CD4-positive, alpha-beta memory T cell (primary cell): ENCODE results near the gene ALDH3A2. TPM values are rescaled to one million over a fixed set of nuclear protein-coding genes. Genes with fewer than 3 reads are reported as not detected.

Experiments used
- CTCF ChIA-PET: fragments of 350-600 bp; sonication (Branson Sonifier 250); formaldehyde crosslinking; loops from one replicate; lab custom pipeline; 2021; ENCODE audit warnings: inconsistent platforms; ENCODE audit not compliant: partially characterized antibody; lab: Charles Lee
- POLR2A ChIA-PET: fragments of 350-600 bp; sonication (Branson Sonifier 250); formaldehyde crosslinking; loops from one replicate; lab custom pipeline; 2021; ENCODE audit not compliant: partially characterized antibody; lab: Charles Lee
- DNase-seq, 5 donors: peaks; one replicate each; pipeline versions ENCODE4 v3.0.0 to v3.0.0-alpha.2; 2020 to 2022; ENCODE audit warnings: mixed read lengths in 1 of 5
- H3K27ac ChIP-seq: one replicate; pipeline ENCODE4 v1.7.0; 2013; ENCODE audit warnings: low read depth, low read length
- H3K27me3 ChIP-seq: 2 replicates; pipeline ENCODE4 v1.7.0; 2013; ENCODE audit warnings: mild to moderate bottlenecking, low read length, moderate library complexity; ENCODE audit not compliant: insufficient read depth
- H3K36me3 ChIP-seq: 2 replicates; pipeline ENCODE4 v1.7.0; 2013; ENCODE audit warnings: mild to moderate bottlenecking, low read length, moderate library complexity; ENCODE audit not compliant: insufficient read depth
- H3K4me1 ChIP-seq: 2 replicates; pipeline ENCODE4 v1.7.0; 2013; ENCODE audit warnings: mild to moderate bottlenecking, low read length, moderate library complexity; ENCODE audit not compliant: insufficient read depth
- H3K4me3 ChIP-seq, 2 donors: one replicate each; pipeline ENCODE4 v1.7.0; 2013; ENCODE audit warnings: low read length in 2 of 2, mild to moderate bottlenecking in 1 of 2
- H3K9me3 ChIP-seq, 2 donors: one replicate each; pipeline ENCODE4 v1.7.0; 2013; ENCODE audit warnings: low read length in 2 of 2, control low read depth in 1 of 2; ENCODE audit not compliant: control insufficient read depth in 1 of 2
- H3K27ac Mint-ChIP-seq, 7 donors: one replicate each; pipeline ENCODE4 v1.8.0; 2020 to 2021; ENCODE audit warnings: mixed read lengths in 7 of 7, mild to moderate bottlenecking in 6 of 7, inconsistent platforms in 3 of 7, moderate library complexity in 3 of 7
- H3K27me3 Mint-ChIP-seq, 2 donors: one replicate each; pipeline ENCODE4 v1.8.0; 2020 to 2021; ENCODE audit warnings: mixed read lengths in 2 of 2
- H3K36me3 Mint-ChIP-seq, 2 donors: one replicate each; pipeline ENCODE4 v1.8.0; 2020 to 2021; ENCODE audit warnings: mixed read lengths in 2 of 2, inconsistent platforms in 1 of 2, mild to moderate bottlenecking in 1 of 2
- H3K4me1 Mint-ChIP-seq, 4 donors: one replicate each; pipeline ENCODE4 v1.8.0; 2020 to 2021; ENCODE audit warnings: mixed read lengths in 4 of 4, mild to moderate bottlenecking in 1 of 4
- H3K4me3 Mint-ChIP-seq, 8 donors: one replicate each; pipeline ENCODE4 v1.8.0; 2020 to 2021; ENCODE audit warnings: mixed read lengths in 8 of 8, mild to moderate bottlenecking in 7 of 8, moderate library complexity in 6 of 8, inconsistent platforms in 3 of 8
- H3K9me3 Mint-ChIP-seq, 8 donors: one replicate each; pipeline ENCODE4 v1.8.0; 2020 to 2021; ENCODE audit warnings: mixed read lengths in 8 of 8, mild to moderate bottlenecking in 5 of 8, inconsistent platforms in 3 of 8, moderate library complexity in 1 of 8
- intact Hi-C: fragments of 100-400 bp; cut with micrococcal nuclease; formaldehyde crosslinking; loops from one replicate; pipeline ENCODE4 v1.15.1; 2023
- polyA plus RNA-seq, 2 donors: library from polyadenylated mRNA; unstranded; fragments of 300-500 nt; fragmentation: Illumina TruSeq; gene quantifications; one replicate each; pipeline ENCODE4 v1.2.3, GENCODE V29; 2021
- total RNA-seq, 2 experiments: library from RNA; stranded (reverse); gene quantifications; one replicate each; pipeline ENCODE4 v1.2.3, GENCODE V29; 2021

ALDH3A2 gene
- total and polyA plus RNA-seq, 4 experiments from 2014 or later = 19.7 to 52.5 (median 35.0) TPM

DNA sequence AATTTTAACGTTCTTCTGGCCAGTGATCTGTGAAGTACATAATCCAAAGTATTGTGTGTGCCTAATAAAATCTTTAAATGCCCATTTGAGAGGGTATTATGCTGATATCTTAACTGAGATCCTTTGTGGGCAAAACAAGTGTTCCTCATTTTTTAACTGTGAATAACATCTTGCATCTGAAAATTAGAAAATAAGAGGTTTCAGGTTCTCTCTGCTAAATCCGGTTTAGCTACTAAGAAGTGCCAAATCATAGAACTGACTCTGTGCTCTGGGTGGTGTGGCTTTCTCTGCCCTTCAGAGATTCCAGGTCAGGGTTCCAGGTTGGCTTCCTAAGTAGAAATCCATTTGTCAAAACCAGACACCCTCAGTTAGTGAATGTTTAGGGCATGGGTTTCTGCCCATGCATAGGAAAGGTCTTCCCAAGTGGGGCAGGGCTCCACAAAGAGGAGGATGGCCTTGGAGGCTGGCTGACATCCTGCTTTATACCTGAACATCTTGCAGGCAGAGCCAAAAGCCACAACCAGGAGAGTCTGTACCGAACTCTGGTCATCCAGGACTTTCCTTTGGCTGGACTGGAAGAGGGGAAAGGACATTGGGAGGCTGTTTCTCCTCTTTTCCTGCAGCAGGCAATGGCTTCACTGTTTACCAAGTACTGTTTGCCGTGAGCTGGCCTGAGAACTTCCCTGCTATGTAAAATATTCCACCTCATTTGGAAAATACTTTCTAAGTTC is 8.5 kb downstream of the ALDH3A2 start:
- POLR2A ChIA-PET = interaction anchor here (1.1 kb wide), 1 partner anchor 8 kb away, joined by 4 read pairs; the partner anchor contains the start of gene ALDH3A2

DNA sequence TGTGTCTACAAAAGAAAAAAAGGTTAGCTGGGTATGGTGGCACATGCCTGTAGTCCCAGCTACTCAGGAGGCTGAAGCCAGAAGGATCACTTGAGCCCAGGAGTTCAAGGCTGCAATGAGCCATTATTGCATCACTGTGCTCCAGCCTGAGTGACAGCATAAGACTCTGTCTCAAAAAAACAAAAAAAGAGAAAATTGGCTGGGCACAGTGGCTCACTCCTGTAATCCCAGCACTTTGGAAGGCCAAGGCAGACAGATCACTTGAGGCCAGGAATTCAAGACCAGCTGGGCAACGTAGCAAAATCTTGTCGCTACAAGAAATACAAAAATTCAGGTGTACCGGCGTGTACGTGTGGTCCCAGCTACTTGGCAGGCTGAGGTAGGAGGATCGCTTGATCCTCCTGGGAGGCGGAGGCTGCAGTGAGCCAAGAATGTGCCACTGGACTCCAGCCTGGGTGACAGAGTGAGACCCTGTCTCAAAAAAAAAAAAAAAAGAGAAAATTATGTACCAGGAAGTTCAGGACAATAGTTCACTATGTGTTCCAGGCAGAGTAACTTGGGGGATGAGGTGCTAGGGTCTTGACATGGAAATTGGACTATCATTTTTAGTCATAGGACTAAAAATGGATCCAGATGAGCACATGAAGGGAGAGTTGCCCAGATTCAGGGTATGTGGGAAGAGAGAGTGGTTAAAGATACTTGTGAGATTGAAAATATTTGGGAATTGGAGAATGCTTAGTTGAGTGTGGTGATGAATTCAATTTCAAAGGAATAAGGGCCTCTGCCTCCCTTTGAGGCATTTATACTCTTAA is 11.0 kb downstream of the ALDH3A2 start:
- intact Hi-C loops = no loop called here
- ChIA-PET CTCF (no interaction called here), POLR2A (interaction anchor here (3.4 kb wide), 1 partner anchor 11 kb away, joined by 13 read pairs; the partner anchor contains the start of gene ALDH3A2)
- H3K36me3 ChIP-seq = peaks cover 32% of the 10 kb centered on the region
- H3K4me1 ChIP-seq = no peaks in the 10 kb centered on the region
- Mint-ChIP-seq H3K9me3 (no peaks in the 10 kb centered on the region), H3K27ac (no peak overlapping the region), H3K27me3 (no peaks in the 10 kb centered on the region), H3K4me3 (no peak overlapping the region), H3K36me3 (peaks cover 61 to 65% of the 10 kb centered on the region in 2 donors), H3K4me1 (peaks cover 0 to 10% (median 1%) of the 10 kb centered on the region in 4 donors)
- DNase-seq = no peak
- H3K9me3 ChIP-seq = no peaks in the 10 kb centered on the region
- no peak overlapping the region for H3K4me3 ChIP-seq
- no peak overlapping the region for H3K27ac ChIP-seq
- H3K27me3 ChIP-seq = no peaks in the 10 kb centered on the region

More for the DNA sequence above, 8.5 kb downstream of the ALDH3A2 start:
- intact Hi-C loops = no loop called here
- CTCF ChIA-PET = interaction anchor here (3.2 kb wide), 2 partner anchors 10 to 88 kb away, joined by 11 to 22 read pairs; partner anchors contain the start of gene ALDH3A2
- Histone ChIP-seq H3K4me3 (no peak overlapping the region), H3K9me3 (no peaks in the 10 kb centered on the region), H3K27me3 (no peaks in the 10 kb centered on the region), H3K36me3 (peaks cover 24% of the 10 kb centered on the region), H3K27ac (no peak overlapping the region), H3K4me1 (no peaks in the 10 kb centered on the region)
- H3K9me3 Mint-ChIP-seq = no peaks in the 10 kb centered on the region
- H3K4me1 Mint-ChIP-seq = peaks cover 0 to 11% (median 1%) of the 10 kb centered on the region in 4 donors
- peaks cover 58 to 60% of the 10 kb centered on the region in 2 donors for H3K36me3 Mint-ChIP-seq
- H3K27ac Mint-ChIP-seq = no peak overlapping the region
- no peak for DNase-seq
- no peaks in the 10 kb centered on the region for H3K27me3 Mint-ChIP-seq
- H3K4me3 Mint-ChIP-seq = no peak overlapping the region

DNA sequence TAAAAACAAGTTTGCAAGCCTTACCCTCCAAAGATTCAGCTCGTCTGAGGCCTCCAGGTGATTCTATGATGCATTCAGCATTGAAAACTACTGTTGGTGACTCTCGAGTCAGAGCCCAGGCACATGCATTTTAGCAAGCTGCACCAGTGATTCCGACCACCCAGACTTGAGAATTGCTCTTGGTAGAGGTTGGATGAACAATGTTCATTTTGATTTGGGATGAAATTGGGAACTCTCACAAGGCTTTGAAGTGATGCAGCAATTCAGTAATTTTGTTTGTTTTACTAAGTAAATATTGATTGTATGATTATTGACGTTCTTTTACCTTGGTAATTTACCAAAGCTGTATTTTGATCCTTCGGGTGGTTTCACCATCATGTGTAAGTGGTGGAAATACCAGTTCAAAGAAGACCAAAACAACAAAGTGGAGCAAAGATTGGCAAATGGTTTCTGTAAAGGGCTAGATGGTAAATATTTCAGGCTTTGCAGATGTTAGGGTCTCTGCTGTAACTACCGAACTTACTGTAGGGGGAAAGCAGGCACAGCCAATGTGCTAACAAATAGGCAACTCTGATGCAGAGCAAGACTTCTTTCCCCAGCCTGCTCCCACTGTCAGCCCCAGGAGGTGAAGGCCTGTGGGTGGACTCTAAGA is 11.8 kb downstream of the ALDH3A2 start:
- intact Hi-C loops = no loop called here
- ChIA-PET CTCF (no interaction called here), POLR2A (interaction anchor here (3.4 kb wide), 1 partner anchor 12 kb away, joined by 13 read pairs; the partner anchor contains the start of gene ALDH3A2)

DNA sequence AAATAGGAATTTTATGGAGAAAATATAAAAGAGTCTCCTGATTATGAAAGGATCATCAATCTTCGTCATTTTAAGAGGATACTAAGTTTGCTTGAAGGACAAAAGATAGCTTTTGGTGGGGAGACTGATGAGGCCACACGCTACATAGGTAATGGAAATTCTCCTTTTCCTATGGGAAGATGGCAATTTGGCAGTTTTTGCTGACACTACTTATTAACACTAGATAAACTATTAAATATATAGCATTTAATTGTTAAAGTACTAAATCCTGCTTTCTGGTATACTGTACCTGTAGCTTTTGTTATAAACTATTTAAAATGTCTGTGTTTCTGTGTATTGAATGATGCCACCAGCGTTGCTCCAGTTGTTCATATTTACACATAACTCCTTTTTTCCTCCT is 12.6 kb downstream of the ALDH3A2 start:
- Histone ChIP-seq H3K27ac (no peak overlapping the region), H3K4me1 (no peaks in the 10 kb centered on the region), H3K36me3 (peaks cover 27% of the 10 kb centered on the region), H3K9me3 (no peaks in the 10 kb centered on the region), H3K27me3 (no peaks in the 10 kb centered on the region), H3K4me3 (no peak overlapping the region)
- H3K4me1 Mint-ChIP-seq = peaks cover 0 to 6% (median 0%) of the 10 kb centered on the region in 4 donors
- ChIA-PET POLR2A (interaction anchor here (3.4 kb wide), 1 partner anchor 13 kb away, joined by 13 read pairs; the partner anchor contains the start of gene ALDH3A2), CTCF (interaction anchor here (1.1 kb wide), 1 partner anchor 14 kb away, joined by 3 read pairs; no protein-coding TSS in a partner anchor)
- peaks cover 60 to 63% of the 10 kb centered on the region in 2 donors for H3K36me3 Mint-ChIP-seq
- no peak overlapping the region for H3K4me3 Mint-ChIP-seq
- H3K27ac Mint-ChIP-seq = no peak overlapping the region
- no peaks in the 10 kb centered on the region for H3K27me3 Mint-ChIP-seq
- intact Hi-C loops = no loop called here
- no peak for DNase-seq
- peaks cover 0 to 2% (median 0%) of the 10 kb centered on the region in 8 donors for H3K9me3 Mint-ChIP-seq

More for the DNA sequence above, 11.8 kb downstream of the ALDH3A2 start:
- no peak overlapping the region for H3K4me3 Mint-ChIP-seq
- H3K27ac Mint-ChIP-seq = no peak overlapping the region
- Histone ChIP-seq H3K9me3 (no peaks in the 10 kb centered on the region), H3K27me3 (no peaks in the 10 kb centered on the region), H3K4me3 (no peak overlapping the region), H3K27ac (no peak overlapping the region), H3K4me1 (no peaks in the 10 kb centered on the region), H3K36me3 (peaks cover 32% of the 10 kb centered on the region)
- H3K9me3 Mint-ChIP-seq = peaks cover 0 to 2% (median 0%) of the 10 kb centered on the region in 8 donors
- H3K27me3 Mint-ChIP-seq = no peaks in the 10 kb centered on the region
- no peak for DNase-seq
- peaks cover 60 to 65% of the 10 kb centered on the region in 2 donors for H3K36me3 Mint-ChIP-seq
- peaks cover 0 to 6% (median 0%) of the 10 kb centered on the region in 4 donors for H3K4me1 Mint-ChIP-seq

DNA sequence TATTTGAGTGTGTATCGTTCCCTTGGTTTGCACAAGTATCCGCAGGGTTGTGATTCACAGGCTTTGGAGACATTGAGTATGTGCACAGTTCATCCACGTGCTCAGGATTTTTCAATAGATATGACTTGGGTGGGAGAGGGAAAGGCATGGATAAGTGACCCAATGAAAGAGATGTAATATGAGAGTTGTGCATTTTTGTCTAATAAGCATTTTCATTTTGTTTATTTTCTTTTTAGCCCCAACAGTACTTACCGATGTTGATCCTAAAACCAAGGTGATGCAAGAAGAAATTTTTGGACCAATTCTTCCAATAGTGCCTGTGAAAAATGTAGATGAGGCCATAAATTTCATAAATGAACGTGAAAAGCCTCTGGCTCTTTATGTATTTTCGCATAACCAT is 14.5 kb downstream of the ALDH3A2 start:
- no peaks in the 10 kb centered on the region for H3K4me1 ChIP-seq
- Mint-ChIP-seq H3K4me3 (no peak overlapping the region), H3K27ac (no peak overlapping the region), H3K4me1 (peaks cover 0 to 2% (median 0%) of the 10 kb centered on the region in 4 donors), H3K9me3 (peaks cover 0 to 2% (median 0%) of the 10 kb centered on the region in 8 donors), H3K27me3 (no peaks in the 10 kb centered on the region), H3K36me3 (peaks cover 46 to 52% of the 10 kb centered on the region in 2 donors)
- H3K36me3 ChIP-seq = peaks cover 15% of the 10 kb centered on the region
- H3K4me3 ChIP-seq = no peak overlapping the region
- DNase-seq = no peak
- POLR2A ChIA-PET = interaction anchor here (1.2 kb wide), 1 partner anchor 14 kb away, joined by 4 read pairs; the partner anchor contains the start of gene ALDH3A2
- no peaks in the 10 kb centered on the region for H3K9me3 ChIP-seq
- intact Hi-C loops = no loop called here
- H3K27me3 ChIP-seq = no peaks in the 10 kb centered on the region
- CTCF ChIA-PET = no interaction called here
- H3K27ac ChIP-seq = no peak overlapping the region

DNA sequence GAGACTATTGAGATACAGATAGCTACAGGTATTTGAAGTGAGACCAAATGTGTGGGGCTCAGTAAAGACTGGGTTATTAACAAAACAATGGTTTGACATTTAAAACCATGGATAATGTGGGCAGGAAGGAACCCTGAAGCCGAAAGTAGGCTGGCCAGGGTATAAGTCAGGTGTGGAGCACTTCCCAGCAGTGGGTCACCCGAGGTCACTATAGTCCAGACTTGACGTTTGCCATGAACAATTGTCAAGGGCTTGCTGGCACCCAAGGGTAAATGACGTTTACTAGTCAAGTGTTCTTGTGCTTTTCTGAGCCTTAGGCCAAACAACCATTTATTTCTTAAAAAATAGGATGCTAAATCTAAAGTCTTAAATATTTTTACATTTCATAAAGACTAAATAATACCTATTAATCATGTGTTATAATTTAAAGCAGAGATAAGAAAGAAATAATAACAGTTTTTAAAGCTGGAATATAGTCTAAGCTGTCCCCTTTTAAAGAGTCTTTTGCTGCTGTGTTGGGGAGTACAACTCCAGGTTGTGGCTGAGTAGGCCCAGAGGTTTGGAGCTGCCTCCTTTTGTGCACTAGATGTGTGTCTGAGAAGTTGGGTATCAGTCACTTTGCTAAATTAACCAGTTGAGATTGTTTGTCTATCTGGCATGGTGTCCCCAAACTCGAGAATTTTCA is 15.7 kb downstream of the ALDH3A2 start:
- ChIA-PET POLR2A (no interaction called here), CTCF (no interaction called here)
- H3K4me3 ChIP-seq = no peak overlapping the region
- DNase-seq = no peak
- H3K27ac ChIP-seq = no peak overlapping the region
- no peaks in the 10 kb centered on the region for H3K9me3 ChIP-seq
- Mint-ChIP-seq H3K4me1 (peaks cover 0 to 2% (median 0%) of the 10 kb centered on the region in 4 donors), H3K9me3 (peaks cover 0 to 2% (median 0%) of the 10 kb centered on the region in 8 donors), H3K4me3 (no peak overlapping the region), H3K27me3 (no peaks in the 10 kb centered on the region), H3K36me3 (peaks cover 41 to 51% of the 10 kb centered on the region in 2 donors), H3K27ac (no peak overlapping the region)
- peaks cover 15% of the 10 kb centered on the region for H3K36me3 ChIP-seq
- intact Hi-C loops = no loop called here
- no peaks in the 10 kb centered on the region for H3K4me1 ChIP-seq
- H3K27me3 ChIP-seq = no peaks in the 10 kb centered on the region
